Measurements from ENCODE around the gene UPF2. TPM values are rescaled to one million over a fixed set of nuclear protein-coding genes. Genes with fewer than 3 reads are reported as not detected.

UPF2 gene
- total RNA-seq, 4 donors from 2014 or later: 20.6 to 24.8 (median 21.9) TPM

- intact Hi-C loops (cut with DNase I; ENCODE audit: low total_unique reads): no loop called here
- H3K4me3 ChIP-seq (ENCODE audit: low read depth, poor library complexity, severe bottlenecking): no peak overlapping the region
- no peak for TF ChIP-seq POLR2A (IDR thresholded peaks at IDR 0.05)
- TF ChIP-seq CTCF (IDR thresholded peaks at IDR 0.05): no peak
- no peak for DNase-seq (ENCODE audit: low spot score in 2 of 2)
- 98% methylated on average over 2 of the region's 2 CpGs for WGBS, 2 donors
These were observed 80.4 kb downstream of the UPF2 start for GRCh38 chr10:11962176-11962575.

- 89 to 95% methylated on average over 4 of the region's 4 CpGs for WGBS, 2 donors
- no peak for TF ChIP-seq CTCF (IDR thresholded peaks at IDR 0.05)
- no peak for TF ChIP-seq POLR2A (IDR thresholded peaks at IDR 0.05)
- DNase-seq (ENCODE audit: low spot score in 2 of 2): no peak
- no peak overlapping the region for H3K4me3 ChIP-seq (ENCODE audit: low read depth, poor library complexity, severe bottlenecking)
- intact Hi-C loops (cut with DNase I; ENCODE audit: low total_unique reads): no loop called here
These were observed 80.8 kb downstream of the UPF2 start for GRCh38 chr10:11961771-11962170.

GRCh38 chr10:11959966-11960365, 82.6 kb downstream of the UPF2 start:
- no peak for TF ChIP-seq CTCF (IDR thresholded peaks at IDR 0.05)
- no peak for TF ChIP-seq POLR2A (IDR thresholded peaks at IDR 0.05)
- WGBS, 2 donors: 95 to 96% methylated on average over 4 of the region's 4 CpGs
- no peak for DNase-seq (ENCODE audit: low spot score in 2 of 2)
- H3K4me3 ChIP-seq (ENCODE audit: low read depth, poor library complexity, severe bottlenecking): no peak overlapping the region
- intact Hi-C loops (cut with DNase I; ENCODE audit: low total_unique reads): no loop called here

GRCh38 chr10:11958956-11959355, 83.7 kb downstream of the UPF2 start:
- H3K4me3 ChIP-seq (ENCODE audit: low read depth, poor library complexity, severe bottlenecking): no peak overlapping the region
- 94 to 95% methylated on average over 7 of the region's 7 CpGs for WGBS, 2 donors
- TF ChIP-seq CTCF (IDR thresholded peaks at IDR 0.05) (no peak), POLR2A (IDR thresholded peaks at IDR 0.05) (no peak)
- no peak for DNase-seq (ENCODE audit: low spot score in 2 of 2)
- intact Hi-C loops (cut with DNase I; ENCODE audit: low total_unique reads): no loop called here

- no peak overlapping the region for H3K4me3 ChIP-seq (ENCODE audit: low read depth, poor library complexity, severe bottlenecking)
- 96 to 98% methylated on average over 5 of the region's 5 CpGs for WGBS, 2 donors
- intact Hi-C loops (cut with DNase I; ENCODE audit: low total_unique reads): no loop called here
- DNase-seq (ENCODE audit: low spot score in 2 of 2): no peak
- no peak for TF ChIP-seq POLR2A (IDR thresholded peaks at IDR 0.05)
- no peak for TF ChIP-seq CTCF (IDR thresholded peaks at IDR 0.05)
These were observed 90.9 kb downstream of the UPF2 start for GRCh38 chr10:11951695-11952094.

GRCh38 chr10:11950325-11951018, 92.1 kb downstream of the UPF2 start:
- TF ChIP-seq POLR2A (IDR thresholded peaks at IDR 0.05): no peak
- TF ChIP-seq CTCF (IDR thresholded peaks at IDR 0.05): no peak
- no peak for DNase-seq (ENCODE audit: low spot score in 2 of 2)
- intact Hi-C loops (cut with DNase I; ENCODE audit: low total_unique reads): no loop called here
- H3K4me3 ChIP-seq (ENCODE audit: low read depth, poor library complexity, severe bottlenecking): no peak overlapping the region
- 94 to 96% methylated on average over 9 of the region's 9 CpGs for WGBS, 2 donors

All from lower leg skin (tissue), 4 donors.